GM20000 (cell line): Measurements from ENCODE around the gene DNAJC9.
A peak's percentile ranks its signal among the peaks of the same experiment; 100 is the strongest.

Experiments used
- DNase-seq: peaks from one replicate; pipeline ENCODE4 v3.0.0; 2012; ENCODE audit warnings: low spot score
- CTCF ChIP-seq: IDR thresholded peaks from 2 replicates; pipeline ENCODE4 v1.5.1; 2012; ENCODE audit warnings: mild to moderate bottlenecking, control low read depth; ENCODE audit errors: extremely low read depth, missing control alignments

The DNAJC9 gene

GRCh38 chr10:73218431-73219191 lies 28.4 kb downstream of the DNAJC9 start:
- DNase-seq, result peak; percentile 13
- TF ChIP-seq CTCF, result peak; percentile 11

- DNase-seq, result no peak
- no peak for TF ChIP-seq CTCF
These were observed 29.4 kb downstream of the DNAJC9 start for GRCh38 chr10:73217628-73218027.

DNA sequence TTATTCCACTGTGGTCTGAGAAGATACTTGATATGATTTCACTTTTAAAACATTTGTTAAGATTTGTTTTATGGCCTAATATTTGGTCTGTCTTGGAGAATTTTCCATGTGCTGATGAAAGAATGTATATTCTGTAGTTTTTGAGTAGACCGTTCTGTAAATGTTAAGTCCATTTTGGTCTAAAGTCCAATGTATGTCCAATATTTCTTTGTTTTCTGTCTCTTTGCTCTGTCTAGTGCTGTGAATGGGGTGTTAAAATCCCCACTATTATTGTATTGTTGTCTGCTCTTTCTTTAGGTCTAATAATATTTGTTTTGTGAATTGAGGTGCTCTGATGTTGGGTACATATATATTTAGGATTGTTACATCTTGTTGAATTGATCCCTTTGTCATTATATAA lies 31.3 kb downstream of the DNAJC9 start:
- DNase-seq, result no peak
- TF ChIP-seq CTCF, result no peak

- no peak for TF ChIP-seq CTCF
- DNase-seq, result no peak
These were observed 35.8 kb downstream of the DNAJC9 start for GRCh38 chr10:73211106-73211811.

GRCh38 chr10:73210395-73211105 lies 36.5 kb downstream of the DNAJC9 start:
- no peak for DNase-seq
- TF ChIP-seq CTCF, result no peak

- no peak for DNase-seq
- no peak for TF ChIP-seq CTCF
These were observed 37.4 kb downstream of the DNAJC9 start for GRCh38 chr10:73209705-73210104.

DNA sequence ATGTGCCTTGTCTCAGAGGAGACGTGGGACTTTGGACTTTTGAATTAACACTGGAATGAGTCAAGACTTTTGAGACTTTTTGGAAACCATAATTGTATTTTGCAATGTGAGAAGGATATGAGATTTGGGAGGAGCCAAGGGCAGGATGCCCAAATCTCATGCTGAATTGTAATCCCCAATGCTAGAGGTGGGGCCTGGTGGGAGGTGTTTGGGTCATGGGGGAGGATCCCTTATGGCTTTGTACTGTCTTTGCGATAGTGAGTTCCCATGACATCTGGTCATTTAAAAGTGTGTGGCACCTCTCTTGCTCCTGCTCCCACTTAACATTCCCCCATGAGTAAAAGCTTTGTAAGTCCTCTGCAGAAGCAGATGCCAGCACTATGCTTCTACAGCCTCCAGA lies 39.2 kb downstream of the DNAJC9 start:
- TF ChIP-seq CTCF, result no peak
- DNase-seq, result no peak
